Tibial nerve (tissue), 4 donors: ENCODE results near the gene CXCL9. TPM values are rescaled to one million over a fixed set of nuclear protein-coding genes. Genes with fewer than 3 reads are reported as not detected.

Experiments
- total RNA-seq, 4 donors: library from RNA; depleted of rRNA; stranded (reverse); fragments of >200 nt; gene quantifications; one replicate each; pipeline ENCODE4 v1.1.0, GENCODE V29; 2016

CXCL9 gene
- total RNA-seq, 4 donors from 2014 or later = 0.20 to 2.7 (median 0.84) TPM; not detected in 1

Other genes with a start within 250 kb of the CXCL9 start
- 1 to 10 TPM in 1 of 4 donors, under 1 TPM in 2, not detected in 1; under 0.01 to 1.1 (median 0.30) TPM for gene PPEF2, start 105.1 kb downstream of the CXCL9 start, total RNA-seq
- gene NAAA, start 66.5 kb downstream of the CXCL9 start, total RNA-seq = 100 to 1,000 TPM in 3 of 4 donors, 10 to 100 TPM in 1; 70.5 to 191 (median 170) TPM
- gene SDAD1, start 16.6 kb downstream of the CXCL9 start, total RNA-seq = 10 to 100 TPM; 28.0 to 49.4 (median 30.9) TPM
- gene CXCL10, start 16.0 kb upstream of the CXCL9 start, total RNA-seq = 1 to 10 TPM in 2 of 4 donors, not detected in 2; 1.2 to 2.8 TPM
- not detected for gene CXCL11, start 28.6 kb upstream of the CXCL9 start, total RNA-seq
- 10 to 100 TPM in 3 of 4 donors, 1 to 10 TPM in 1; 2.9 to 44.4 (median 20.6) TPM for gene ART3, start 67.2 kb upstream of the CXCL9 start, total RNA-seq
- gene NUP54, start 140.9 kb upstream of the CXCL9 start, total RNA-seq = 10 to 100 TPM; 27.5 to 39.6 (median 31.8) TPM
- gene SCARB2, start 206.3 kb upstream of the CXCL9 start, total RNA-seq = 100 to 1,000 TPM; 126 to 219 (median 143) TPM
- 1 to 10 TPM in 3 of 4 donors, under 1 TPM in 1; 0.30 to 4.6 (median 1.5) TPM for gene FAM47E, start 244.2 kb upstream of the CXCL9 start, total RNA-seq